Uterus (tissue), 4 donors: ENCODE measurements around the gene ZNF26. TPM values are rescaled to one million over a fixed set of nuclear protein-coding genes. Genes with fewer than 3 reads are reported as not detected.
"Not testable (repeated sequence)": the region's sequence is repeated elsewhere in the genome, so short reads cannot be mapped to it uniquely, and the experiment has no call there.

ENCODE experiments used
- DNase-seq, 2 donors: peaks; one replicate each; pipeline ENCODE4 v3.0.0-alpha.2; 2019 to 2020
- H3K27ac ChIP-seq, 2 donors: fragments of 200-600 bp; sonication (generic); 1 replicate in 1 of 2; 2 replicates in 1 of 2; pipeline ENCODE4 v1.5.1; 2016 to 2018
- H3K27me3 ChIP-seq, 2 donors: fragments of 200-600 bp; sonication (generic); one replicate each; pipeline ENCODE4 v1.5.1; 2018 to 2019; ENCODE audit warnings: control low read depth in 1 of 2
- H3K36me3 ChIP-seq, 2 donors: fragments of 200-600 bp; sonication (generic); one replicate each; pipeline ENCODE4 v1.5.1; 2019; ENCODE audit warnings: control low read depth in 1 of 2
- H3K4me1 ChIP-seq, 2 donors: fragments of 200-600 bp; sonication (generic); one replicate each; pipeline ENCODE4 v1.5.1; 2018 to 2019; ENCODE audit warnings: control low read depth in 1 of 2
- H3K4me3 ChIP-seq, 2 donors: fragments of 200-600 bp; sonication (generic); 1 replicate in 1 of 2; 2 replicates in 1 of 2; pipeline ENCODE4 v1.5.1; 2018 to 2019; ENCODE audit warnings: mild to moderate bottlenecking in 1 of 2
- H3K9me3 ChIP-seq, 2 donors: fragments of 200-600 bp; sonication (generic); one replicate each; pipeline ENCODE4 v1.5.1; 2019; ENCODE audit warnings: control low read depth in 1 of 2
- POLR2A ChIP-seq, 2 donors: fragments of 450-650 bp; IDR thresholded peaks; one replicate each; pipeline ENCODE4 v1.6.1; 2016; ENCODE audit warnings: antibody characterized with exemption in 2 of 2, mild to moderate bottlenecking in 1 of 2, moderate library complexity in 1 of 2
- intact Hi-C: fragments of 100-400 bp; cut with DNase I; formaldehyde crosslinking; loops from one replicate; pipeline ENCODE4 v1.15.1; 2023; ENCODE audit warnings: low total_unique reads
- total RNA-seq, 4 donors: library from RNA; depleted of rRNA in 3 of 4; stranded (reverse); fragments of >200 nt in 3 of 4; gene quantifications; one replicate each; pipeline versions ENCODE4 v1.1.0 to v1.2.4, GENCODE V29; 2014 to 2023
- TF ChIP-seq, protein P1 (sequence below), 4 experiments: fragments of 200-600 bp in 2 of 4; fragments of 450-650 bp in 2 of 4; sonication (generic) in 2 of 4; IDR thresholded peaks; one replicate each; pipeline ENCODE4 v1.5.1; 2016 to 2019; ENCODE audit warnings: antibody characterized with exemption in 4 of 4, mild to moderate bottlenecking in 2 of 4, moderate library complexity in 1 of 4
- donor health status: DM: yes; HTN: yes; CAD: no.

Gene ZNF26, protein sequence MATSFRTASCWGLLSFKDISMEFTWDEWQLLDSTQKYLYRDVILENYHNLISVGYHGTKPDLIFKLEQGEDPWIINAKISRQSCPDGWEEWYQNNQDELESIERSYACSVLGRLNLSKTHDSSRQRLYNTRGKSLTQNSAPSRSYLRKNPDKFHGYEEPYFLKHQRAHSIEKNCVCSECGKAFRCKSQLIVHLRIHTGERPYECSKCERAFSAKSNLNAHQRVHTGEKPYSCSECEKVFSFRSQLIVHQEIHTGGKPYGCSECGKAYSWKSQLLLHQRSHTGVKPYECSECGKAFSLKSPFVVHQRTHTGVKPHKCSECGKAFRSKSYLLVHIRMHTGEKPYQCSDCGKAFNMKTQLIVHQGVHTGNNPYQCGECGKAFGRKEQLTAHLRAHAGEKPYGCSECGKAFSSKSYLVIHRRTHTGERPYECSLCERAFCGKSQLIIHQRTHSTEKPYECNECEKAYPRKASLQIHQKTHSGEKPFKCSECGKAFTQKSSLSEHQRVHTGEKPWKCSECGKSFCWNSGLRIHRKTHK
- 10 to 100 TPM in 3 of 4 donors, 1 to 10 TPM in 1; 7.2 to 38.7 (median 17.7) TPM for total RNA-seq

DNA sequence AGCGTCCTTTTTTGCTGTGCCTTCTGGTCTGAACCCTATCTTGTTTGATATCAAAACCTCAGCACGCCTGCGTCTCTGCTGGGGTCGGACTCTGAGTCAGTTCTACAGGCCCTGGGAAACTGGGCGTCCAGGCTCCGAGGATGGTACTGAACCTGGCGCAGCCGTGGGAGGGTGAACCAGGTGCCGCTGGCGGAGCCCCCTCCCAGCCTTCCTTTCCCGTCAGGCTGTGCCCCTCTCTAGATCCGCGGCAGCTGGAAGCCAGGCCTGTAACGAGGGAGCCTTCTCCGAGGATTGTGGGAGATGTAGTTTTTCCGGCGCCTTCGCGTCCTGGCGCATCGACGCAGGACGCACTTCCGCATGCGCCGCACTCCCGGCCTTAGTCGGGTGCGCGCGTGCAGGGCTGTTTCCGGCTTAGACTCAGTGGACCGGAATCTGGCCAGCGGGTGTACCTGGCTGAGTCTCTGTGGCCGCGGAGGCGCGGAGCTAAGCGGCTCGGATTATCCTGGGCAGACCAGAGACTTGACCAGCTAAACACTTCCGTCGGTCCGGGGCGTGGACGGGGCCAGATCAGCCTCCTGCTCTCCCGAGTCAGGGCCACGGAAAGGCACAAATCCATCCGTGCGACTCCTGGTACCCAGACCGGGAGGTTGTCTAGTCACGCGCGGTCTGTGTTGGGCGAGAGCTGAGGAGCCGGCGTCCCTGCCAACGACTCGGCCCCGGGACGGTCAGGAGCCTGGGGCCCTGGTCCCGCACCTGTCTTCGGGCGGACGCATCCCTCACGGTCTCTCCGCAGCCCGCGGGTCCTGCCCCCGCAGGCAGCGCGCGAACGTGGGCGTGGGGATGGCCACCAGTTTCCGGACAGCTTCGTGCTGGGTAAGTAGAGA lies at the start of gene ZNF26:
Gene ZNF26 (plus strand): TSS at position 367 of the 884 bp plus-strand sequence. CDS start 474 bp downstream, at position 841.
- Histone ChIP-seq H3K27ac (peak within 1 kb of the TSS; percentile 72 to 85), H3K4me3 (peak within 1 kb of the TSS; percentile 68 to 90), H3K27me3 (no peaks in the 10 kb centered on the region), H3K9me3 (peaks cover 0 to 30% of the 10 kb centered on the region in 2 donors), H3K4me1 (no peaks in the 10 kb centered on the region), H3K36me3 (no peaks in the 10 kb centered on the region)
- DNase-seq = peak; percentile 89 to 90
- intact Hi-C loops = loop anchor here (10.0 kb wide), 1 partner anchor 49 kb away; the partner anchor contains the start of gene ZNF84
- TF ChIP-seq POLR2A (IDR thresholded peaks at IDR 0.05) = peak in 1 of 2 donors; percentile 60
- TF ChIP-seq, protein P1, sequence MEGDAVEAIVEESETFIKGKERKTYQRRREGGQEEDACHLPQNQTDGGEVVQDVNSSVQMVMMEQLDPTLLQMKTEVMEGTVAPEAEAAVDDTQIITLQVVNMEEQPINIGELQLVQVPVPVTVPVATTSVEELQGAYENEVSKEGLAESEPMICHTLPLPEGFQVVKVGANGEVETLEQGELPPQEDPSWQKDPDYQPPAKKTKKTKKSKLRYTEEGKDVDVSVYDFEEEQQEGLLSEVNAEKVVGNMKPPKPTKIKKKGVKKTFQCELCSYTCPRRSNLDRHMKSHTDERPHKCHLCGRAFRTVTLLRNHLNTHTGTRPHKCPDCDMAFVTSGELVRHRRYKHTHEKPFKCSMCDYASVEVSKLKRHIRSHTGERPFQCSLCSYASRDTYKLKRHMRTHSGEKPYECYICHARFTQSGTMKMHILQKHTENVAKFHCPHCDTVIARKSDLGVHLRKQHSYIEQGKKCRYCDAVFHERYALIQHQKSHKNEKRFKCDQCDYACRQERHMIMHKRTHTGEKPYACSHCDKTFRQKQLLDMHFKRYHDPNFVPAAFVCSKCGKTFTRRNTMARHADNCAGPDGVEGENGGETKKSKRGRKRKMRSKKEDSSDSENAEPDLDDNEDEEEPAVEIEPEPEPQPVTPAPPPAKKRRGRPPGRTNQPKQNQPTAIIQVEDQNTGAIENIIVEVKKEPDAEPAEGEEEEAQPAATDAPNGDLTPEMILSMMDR (IDR thresholded peaks at IDR 0.05) = peak in 1 of 4 experiments; percentile 20

DNA sequence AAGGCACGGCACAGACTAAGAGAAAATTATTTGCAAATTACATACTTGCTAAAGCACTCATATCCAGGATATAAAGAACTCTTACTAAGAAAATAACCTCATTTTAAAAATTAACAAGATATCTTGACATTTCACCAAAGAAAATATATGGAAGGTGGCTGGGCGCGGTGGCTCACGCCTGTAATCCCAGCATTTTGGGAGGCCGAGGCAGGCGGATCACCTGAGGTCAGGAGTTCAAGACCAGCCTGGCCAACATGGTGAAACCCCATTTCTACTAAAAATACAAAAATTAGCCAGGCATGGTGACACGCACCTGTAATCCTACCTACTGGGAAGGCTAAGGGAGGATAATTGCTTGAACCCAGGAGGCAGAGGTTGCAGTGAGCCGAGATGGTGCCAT lies 49.2 kb upstream of the ZNF26 start:
- DNase-seq, H3K4me1 ChIP-seq, H3K4me3 ChIP-seq, H3K27me3 ChIP-seq, H3K36me3 ChIP-seq, H3K27ac ChIP-seq, intact Hi-C loops: not testable (repeated sequence)
- H3K9me3 ChIP-seq = peaks cover 0 to 29% of the 10 kb centered on the region in 2 donors

DNA sequence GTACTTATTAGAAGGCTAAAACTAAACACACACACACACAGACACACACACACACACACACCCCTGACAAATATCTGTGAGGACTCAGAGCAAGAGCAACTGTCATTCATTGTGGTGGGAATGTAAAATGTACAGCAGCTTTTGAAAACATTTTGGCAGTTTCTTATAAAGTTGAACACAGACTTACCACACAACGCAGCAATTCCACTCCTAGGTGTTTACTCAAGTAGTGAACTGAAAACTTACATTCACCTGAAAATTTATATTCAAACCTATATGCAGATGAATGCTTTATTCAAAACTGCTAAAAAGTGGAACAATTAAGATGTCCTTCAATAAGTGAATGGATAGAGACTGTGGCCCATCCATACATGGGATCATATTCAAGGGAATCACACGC lies 48.7 kb upstream of the ZNF26 start:
- Histone ChIP-seq H3K36me3 (no peaks in the 10 kb centered on the region), H3K9me3 (peaks cover 0 to 35% of the 10 kb centered on the region in 2 donors)
- no peak for TF ChIP-seq POLR2A (IDR thresholded peaks at IDR 0.05)
- TF ChIP-seq, protein P1 (IDR thresholded peaks at IDR 0.05) = no peak

DNA sequence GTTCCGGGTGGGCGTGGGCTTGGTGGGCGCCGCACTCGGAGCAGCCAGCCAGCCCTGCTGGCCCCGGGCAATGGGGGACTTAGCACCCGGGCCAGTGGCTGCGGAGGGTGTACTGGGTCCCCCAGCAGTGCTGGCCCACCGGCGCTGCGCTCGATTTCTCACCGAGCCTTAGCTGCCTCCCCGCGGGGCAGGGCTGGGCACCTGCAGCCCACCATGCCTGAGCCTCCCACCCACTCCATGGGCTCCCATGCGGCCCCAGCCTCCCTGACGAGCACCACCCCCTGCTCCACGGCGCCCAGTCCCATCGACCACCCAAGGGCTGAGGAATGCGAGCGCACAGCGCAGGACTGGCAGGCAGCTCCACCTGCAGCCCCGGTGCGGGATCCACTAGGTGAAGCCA lies 47.4 kb upstream of the ZNF26 start:
- H3K4me1 ChIP-seq, H3K27me3 ChIP-seq, intact Hi-C loops, H3K36me3 ChIP-seq, H3K4me3 ChIP-seq, DNase-seq, H3K27ac ChIP-seq: not testable (repeated sequence)
- H3K9me3 ChIP-seq = peaks cover 0 to 41% of the 10 kb centered on the region in 2 donors

More for the DNA sequence above, 48.7 kb upstream of the ZNF26 start:
- DNase-seq = no peak
- no peak overlapping the region for H3K4me3 ChIP-seq
- H3K27ac ChIP-seq = no peak overlapping the region
- intact Hi-C loops = no loop called here
- no peaks in the 10 kb centered on the region for H3K27me3 ChIP-seq
- no peaks in the 10 kb centered on the region for H3K4me1 ChIP-seq

DNA sequence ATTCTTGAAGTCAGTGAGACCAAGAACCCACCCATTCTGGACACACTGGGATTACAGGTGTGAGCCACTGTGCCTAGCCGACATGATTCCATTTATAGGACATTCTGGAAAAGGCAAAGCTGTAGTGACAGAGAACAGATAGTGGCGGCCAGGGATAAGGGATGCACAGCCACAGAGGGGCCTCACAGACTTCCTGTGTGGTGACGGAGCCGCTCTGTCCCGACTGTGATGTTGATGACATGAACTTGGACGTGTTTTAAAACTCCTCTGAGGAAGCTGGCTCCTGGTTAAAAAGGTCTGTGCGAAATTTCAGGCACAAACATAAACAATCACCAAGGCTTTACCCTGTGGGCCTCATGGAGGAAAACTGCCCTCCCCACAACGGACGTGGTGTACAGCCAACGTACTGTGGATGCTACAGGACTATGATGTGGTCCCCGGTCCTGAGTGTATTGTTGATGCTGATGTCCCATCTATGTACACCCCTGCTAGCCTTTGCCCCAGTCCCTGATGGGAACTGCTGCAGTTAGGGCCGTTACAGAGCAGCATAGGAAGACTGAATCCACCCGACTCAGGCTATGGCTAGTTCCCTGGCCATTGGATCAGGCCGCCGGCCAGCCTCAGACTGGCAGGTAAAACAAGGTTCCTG lies 46.0 kb upstream of the ZNF26 start:
- no peak overlapping the region for H3K27ac ChIP-seq
- H3K27me3 ChIP-seq = no peaks in the 10 kb centered on the region
- TF ChIP-seq, protein P1 (IDR thresholded peaks at IDR 0.05) = no peak
- no peak for TF ChIP-seq POLR2A (IDR thresholded peaks at IDR 0.05)
- DNase-seq = no peak
- H3K36me3 ChIP-seq = no peaks in the 10 kb centered on the region
- intact Hi-C loops = no loop called here
- peaks cover 0 to 51% of the 10 kb centered on the region in 2 donors for H3K9me3 ChIP-seq
- H3K4me1 ChIP-seq = no peaks in the 10 kb centered on the region
- no peak overlapping the region for H3K4me3 ChIP-seq
